ENCODE data around the gene CISTR. TPM values are rescaled to one million over a fixed set of nuclear protein-coding genes. Genes with fewer than 3 reads are reported as not detected.
A peak's percentile ranks its signal among the peaks of the same experiment; 100 is the strongest.

The CISTR gene
- polyA plus RNA-seq, 1 donor = not detected

GRCh38 chr12:53755451-53755891, 3.7 kb upstream of the CISTR start:
- peaks cover 5% of the 10 kb centered on the region for H3K9me3 ChIP-seq (ENCODE audit: control insufficient read depth, low read depth, low read length)
- no peaks in the 10 kb centered on the region for H3K36me3 ChIP-seq (ENCODE audit: control insufficient read depth, insufficient read depth, low read length)
- peaks cover 89% of the 10 kb centered on the region for H3K27me3 ChIP-seq (ENCODE audit: control insufficient read depth, insufficient read depth, low read length)
- H3K4me3 ChIP-seq (ENCODE audit: low read length) = no peak overlapping the region
- H3K27ac ChIP-seq (ENCODE audit: low read length) = no peak overlapping the region
- no peak for DNase-seq
- peaks cover 13% of the 10 kb centered on the region for H3K4me1 ChIP-seq (ENCODE audit: control insufficient read depth, insufficient read depth, low read length)
- WGBS (ENCODE audit: insufficient coverage, low lambda C conversion rate) = no CpG with 5 or more reads among the region's 4 CpGs

- DNase-seq = no peak
- Histone ChIP-seq H3K4me3 (ENCODE audit: low read length) (no peak overlapping the region), H3K9me3 (ENCODE audit: control insufficient read depth, low read depth, low read length) (peaks cover 5% of the 10 kb centered on the region), H3K27me3 (ENCODE audit: control insufficient read depth, insufficient read depth, low read length) (peaks cover 93% of the 10 kb centered on the region), H3K27ac (ENCODE audit: low read length) (no peak overlapping the region), H3K4me1 (ENCODE audit: control insufficient read depth, insufficient read depth, low read length) (peaks cover 13% of the 10 kb centered on the region), H3K36me3 (ENCODE audit: control insufficient read depth, insufficient read depth, low read length) (no peaks in the 10 kb centered on the region)
- WGBS (ENCODE audit: insufficient coverage, low lambda C conversion rate) = no CpG with 5 or more reads among the region's 4 CpGs
Measured at GRCh38 chr12:53754633-53755264, 3.0 kb upstream of the CISTR start.

- Histone ChIP-seq H3K4me1 (ENCODE audit: control insufficient read depth, insufficient read depth, low read length) (peaks cover 13% of the 10 kb centered on the region), H3K4me3 (ENCODE audit: low read length) (no peak overlapping the region), H3K27ac (ENCODE audit: low read length) (no peak overlapping the region), H3K27me3 (ENCODE audit: control insufficient read depth, insufficient read depth, low read length) (peaks cover 93% of the 10 kb centered on the region), H3K36me3 (ENCODE audit: control insufficient read depth, insufficient read depth, low read length) (no peaks in the 10 kb centered on the region), H3K9me3 (ENCODE audit: control insufficient read depth, low read depth, low read length) (peaks cover 5% of the 10 kb centered on the region)
- no CpG with 5 or more reads among the region's 7 CpGs for WGBS (ENCODE audit: insufficient coverage, low lambda C conversion rate)
- DNase-seq = no peak
Measured at GRCh38 chr12:53754188-53754585, 2.4 kb upstream of the CISTR start.

DNA sequence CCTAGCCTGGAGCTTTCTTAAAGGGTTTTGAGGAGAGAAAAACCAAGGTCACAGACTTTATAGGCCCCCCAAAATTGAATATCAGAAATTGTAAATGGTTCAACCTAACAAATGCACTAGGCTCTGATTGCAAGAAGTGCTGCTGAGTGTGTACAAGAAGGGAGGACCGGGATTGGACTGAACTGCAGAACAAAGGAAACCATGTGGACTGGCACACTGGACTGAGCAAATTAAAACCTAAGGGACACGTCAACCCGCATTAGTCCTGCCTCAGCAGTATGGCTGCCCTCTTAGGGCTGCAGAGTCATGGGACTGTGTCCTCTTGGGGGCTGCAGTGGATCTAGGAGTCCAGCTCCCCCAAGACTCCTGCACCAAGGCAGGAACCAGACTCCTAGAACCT, 842 bp upstream of the CISTR start:
- WGBS (ENCODE audit: insufficient coverage, low lambda C conversion rate) = no CpG with 5 or more reads among the region's 3 CpGs
- Histone ChIP-seq H3K4me1 (ENCODE audit: control insufficient read depth, insufficient read depth, low read length) (peaks cover 13% of the 10 kb centered on the region), H3K9me3 (ENCODE audit: control insufficient read depth, low read depth, low read length) (peaks cover 5% of the 10 kb centered on the region), H3K36me3 (ENCODE audit: control insufficient read depth, insufficient read depth, low read length) (no peaks in the 10 kb centered on the region), H3K27ac (ENCODE audit: low read length) (no peak overlapping the region), H3K27me3 (ENCODE audit: control insufficient read depth, insufficient read depth, low read length) (peaks cover 93% of the 10 kb centered on the region), H3K4me3 (ENCODE audit: low read length) (no peak overlapping the region)
- DNase-seq = no peak

- Histone ChIP-seq H3K27ac (ENCODE audit: low read length) (no peak overlapping the region), H3K9me3 (ENCODE audit: control insufficient read depth, low read depth, low read length) (peaks cover 5% of the 10 kb centered on the region), H3K4me3 (ENCODE audit: low read length) (no peak overlapping the region), H3K27me3 (ENCODE audit: control insufficient read depth, insufficient read depth, low read length) (peaks cover 93% of the 10 kb centered on the region), H3K36me3 (ENCODE audit: control insufficient read depth, insufficient read depth, low read length) (no peaks in the 10 kb centered on the region), H3K4me1 (ENCODE audit: control insufficient read depth, insufficient read depth, low read length) (peaks cover 13% of the 10 kb centered on the region)
- DNase-seq = no peak
- no CpG with 5 or more reads among the region's 13 CpGs for WGBS (ENCODE audit: insufficient coverage, low lambda C conversion rate)
Measured at GRCh38 chr12:53752192-53752601, 418 bp upstream of the CISTR start.

DNA sequence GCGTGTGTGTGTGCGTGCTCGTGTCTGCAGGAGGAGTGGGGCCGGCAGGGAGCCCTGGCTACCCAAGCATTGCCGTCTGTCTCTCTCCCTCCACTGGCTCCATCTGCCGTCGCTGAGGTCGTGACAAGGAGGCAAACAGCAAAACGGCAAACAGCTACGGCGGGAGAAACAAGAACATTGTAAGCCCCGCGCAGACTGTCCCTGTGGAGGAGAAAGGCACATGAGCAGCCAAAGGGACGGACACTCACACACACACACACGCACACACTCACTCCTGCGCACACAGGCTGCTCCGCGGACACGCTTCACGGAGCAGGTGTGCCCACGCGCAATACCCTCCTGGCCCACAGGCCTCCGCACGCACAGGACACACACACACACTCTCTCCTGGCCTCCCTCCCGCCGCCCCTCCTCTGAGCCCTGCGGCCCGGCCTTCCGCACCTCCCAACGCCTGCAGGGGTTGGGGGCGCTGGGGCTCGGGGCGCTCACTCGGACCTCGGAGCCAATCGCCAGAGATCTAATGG, 905 bp downstream of the CISTR start:
- no CpG with 5 or more reads among the region's 36 CpGs for WGBS (ENCODE audit: insufficient coverage, low lambda C conversion rate)
- Histone ChIP-seq H3K4me1 (ENCODE audit: control insufficient read depth, insufficient read depth, low read length) (peaks cover 9% of the 10 kb centered on the region), H3K9me3 (ENCODE audit: control insufficient read depth, low read depth, low read length) (peaks cover 5% of the 10 kb centered on the region), H3K27me3 (ENCODE audit: control insufficient read depth, insufficient read depth, low read length) (peaks cover 87% of the 10 kb centered on the region), H3K36me3 (ENCODE audit: control insufficient read depth, insufficient read depth, low read length) (no peaks in the 10 kb centered on the region), H3K4me3 (ENCODE audit: low read length) (peak overlapping the region; percentile 42), H3K27ac (ENCODE audit: low read length) (no peak overlapping the region)
- DNase-seq = peak in 1 of 2 donors; percentile 49

- peaks cover 86% of the 10 kb centered on the region for H3K27me3 ChIP-seq (ENCODE audit: control insufficient read depth, insufficient read depth, low read length)
- no peak overlapping the region for H3K27ac ChIP-seq (ENCODE audit: low read length)
Measured at GRCh38 chr12:53749986-53750811, 1.6 kb downstream of the CISTR start.

GRCh38 chr12:53748072-53748840, 3.5 kb downstream of the CISTR start:
- peaks cover 85% of the 10 kb centered on the region for H3K27me3 ChIP-seq (ENCODE audit: control insufficient read depth, insufficient read depth, low read length)
- peaks cover 5% of the 10 kb centered on the region for H3K9me3 ChIP-seq (ENCODE audit: control insufficient read depth, low read depth, low read length)
- 82% methylated on average over 2 of the region's 22 CpGs for WGBS (ENCODE audit: insufficient coverage, low lambda C conversion rate)
- no peak overlapping the region for H3K27ac ChIP-seq (ENCODE audit: low read length)
- no peak for DNase-seq
- H3K4me1 ChIP-seq (ENCODE audit: control insufficient read depth, insufficient read depth, low read length) = peaks cover 9% of the 10 kb centered on the region
- H3K4me3 ChIP-seq (ENCODE audit: low read length) = no peak overlapping the region
- H3K36me3 ChIP-seq (ENCODE audit: control insufficient read depth, insufficient read depth, low read length) = no peaks in the 10 kb centered on the region

More at GRCh38 chr12:53749986-53750811, 1.6 kb downstream of the CISTR start:
- Histone ChIP-seq H3K9me3 (ENCODE audit: control insufficient read depth, low read depth, low read length) (peaks cover 5% of the 10 kb centered on the region), H3K4me3 (ENCODE audit: low read length) (no peak overlapping the region), H3K36me3 (ENCODE audit: control insufficient read depth, insufficient read depth, low read length) (no peaks in the 10 kb centered on the region), H3K4me1 (ENCODE audit: control insufficient read depth, insufficient read depth, low read length) (peaks cover 9% of the 10 kb centered on the region)
- no CpG with 5 or more reads among the region's 10 CpGs for WGBS (ENCODE audit: insufficient coverage, low lambda C conversion rate)
- DNase-seq = no peak

DNA sequence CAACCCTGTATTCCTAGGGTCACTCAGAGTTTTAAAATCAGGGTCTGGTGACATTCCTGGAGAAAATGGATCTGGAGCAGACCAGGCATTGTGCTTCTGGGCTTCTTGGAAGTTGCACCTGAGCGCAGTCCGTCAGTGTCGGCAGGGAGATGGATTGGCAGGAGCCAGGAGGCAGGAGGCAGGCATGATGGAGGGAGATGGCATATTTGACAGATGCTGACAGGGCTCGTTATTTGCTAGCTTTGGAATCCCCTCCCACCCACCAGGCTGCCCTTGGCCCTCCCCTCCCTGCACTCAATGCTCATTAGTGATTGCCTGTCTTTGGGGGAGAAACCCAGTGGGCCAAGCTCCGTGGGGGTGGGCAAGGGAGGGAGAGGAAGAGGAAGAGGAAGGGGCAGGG, 4.7 kb downstream of the CISTR start:
- H3K4me3 ChIP-seq (ENCODE audit: low read length) = no peak overlapping the region
- H3K36me3 ChIP-seq (ENCODE audit: control insufficient read depth, insufficient read depth, low read length) = no peaks in the 10 kb centered on the region
- H3K9me3 ChIP-seq (ENCODE audit: control insufficient read depth, low read depth, low read length) = peaks cover 5% of the 10 kb centered on the region
- H3K27ac ChIP-seq (ENCODE audit: low read length) = no peak overlapping the region
- no peak for DNase-seq
- peaks cover 9% of the 10 kb centered on the region for H3K4me1 ChIP-seq (ENCODE audit: control insufficient read depth, insufficient read depth, low read length)
- 0% methylated on average over 1 of the region's 5 CpGs for WGBS (ENCODE audit: insufficient coverage, low lambda C conversion rate)
- H3K27me3 ChIP-seq (ENCODE audit: control insufficient read depth, insufficient read depth, low read length) = peaks cover 83% of the 10 kb centered on the region

GRCh38 chr12:53746592-53747092, 5.1 kb downstream of the CISTR start:
- Histone ChIP-seq H3K9me3 (ENCODE audit: control insufficient read depth, low read depth, low read length) (peaks cover 5% of the 10 kb centered on the region), H3K4me3 (ENCODE audit: low read length) (no peak overlapping the region), H3K27ac (ENCODE audit: low read length) (no peak overlapping the region), H3K36me3 (ENCODE audit: control insufficient read depth, insufficient read depth, low read length) (no peaks in the 10 kb centered on the region), H3K27me3 (ENCODE audit: control insufficient read depth, insufficient read depth, low read length) (peaks cover 79% of the 10 kb centered on the region), H3K4me1 (ENCODE audit: control insufficient read depth, insufficient read depth, low read length) (peaks cover 9% of the 10 kb centered on the region)
- no CpG with 5 or more reads among the region's 20 CpGs for WGBS (ENCODE audit: insufficient coverage, low lambda C conversion rate)
- peak; percentile 80 to 89 for DNase-seq

Measured in large intestine (tissue), 3 donors.